SK-N-MC (cell line): Measurements from ENCODE around the gene KRTAP4-9.
"Not testable (repeated sequence)": the region's sequence is repeated elsewhere in the genome, so short reads cannot be mapped to it uniquely, and the experiment has no call there.

Experiments used
- DNase-seq: peaks from one replicate; pipeline ENCODE4 v3.0.0-alpha.2; 2011; ENCODE audit warnings: low read depth, low spot score
- H3K27ac ChIP-seq: fragments of 200-600 bp; sonication (generic); 2 replicates; pipeline ENCODE4 v1.5.1; 2016; ENCODE audit warnings: mixed run types
- H3K36me3 ChIP-seq: fragments of 200-600 bp; sonication (generic); 2 replicates; pipeline ENCODE4 v1.6.1; 2017; ENCODE audit warnings: antibody characterized with exemption, low read length, mixed read lengths; ENCODE audit not compliant: insufficient read depth
- H3K4me3 ChIP-seq: fragments of 200-600 bp; sonication (generic); 2 replicates; pipeline ENCODE4 v1.5.1; 2016
- H3K9ac ChIP-seq: fragments of 200-600 bp; sonication (generic); 2 replicates; pipeline ENCODE4 v1.8.0; 2017; ENCODE audit warnings: mixed run types, mixed read lengths; ENCODE audit not compliant: insufficient read length
- H3K9me3 ChIP-seq: fragments of 200-600 bp; sonication (generic); 2 replicates; pipeline ENCODE4 v1.6.1; 2017; ENCODE audit warnings: low read depth, mild to moderate bottlenecking, antibody characterized with exemption, low read length, moderate library complexity, mixed read lengths
- EZH2 ChIP-seq: fragments of 200-600 bp; sonication (generic); IDR thresholded peaks from one replicate; pipeline ENCODE4 v1.6.1; 2017; ENCODE audit warnings: antibody characterized with exemption
- FOXP2 ChIP-seq: optimal IDR thresholded peaks from 2 replicates; pipeline ENCODE3; 2011; ENCODE audit warnings: mild to moderate bottlenecking, moderate library complexity; ENCODE audit not compliant: insufficient read depth; ENCODE audit errors: extremely low read length, control extremely low read depth
- POLR2AphosphoS5 ChIP-seq: IDR thresholded peaks from 2 replicates; pipeline ENCODE4 v1.6.1; 2012; ENCODE audit warnings: mild to moderate bottlenecking, low read depth, low read length, borderline replicate concordance

KRTAP4-9 gene

DNA sequence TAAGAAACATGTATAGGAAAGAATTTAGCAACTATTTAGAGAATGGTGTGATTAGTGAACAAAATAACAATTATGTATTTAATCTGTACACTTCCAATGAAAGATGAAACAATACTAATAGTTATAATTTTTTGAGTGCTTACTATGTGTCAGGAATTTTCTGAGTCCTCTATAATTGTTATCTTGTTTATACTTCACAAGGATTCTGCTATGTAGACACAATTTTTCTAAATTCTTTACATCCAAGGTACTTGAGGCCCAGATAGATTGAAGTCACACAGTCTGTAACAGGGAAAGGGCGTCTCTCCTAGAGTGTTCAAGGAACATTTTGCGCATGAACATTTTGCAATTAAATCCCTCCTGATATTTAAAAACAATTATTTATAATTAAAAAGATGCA is 19.9 kb downstream of the KRTAP4-9 start:
- TF ChIP-seq EZH2 (no peak), FOXP2 (no peak), POLR2AphosphoS5 (no peak)
- Histone ChIP-seq H3K9ac (no peak overlapping the region), H3K4me3 (no peak overlapping the region), H3K9me3 (peaks cover 3% of the 10 kb centered on the region; the same call in 1 of the 2 replicates), H3K36me3 (no peaks in the 10 kb centered on the region), H3K27ac (no peak overlapping the region)
- no peak for DNase-seq

DNA sequence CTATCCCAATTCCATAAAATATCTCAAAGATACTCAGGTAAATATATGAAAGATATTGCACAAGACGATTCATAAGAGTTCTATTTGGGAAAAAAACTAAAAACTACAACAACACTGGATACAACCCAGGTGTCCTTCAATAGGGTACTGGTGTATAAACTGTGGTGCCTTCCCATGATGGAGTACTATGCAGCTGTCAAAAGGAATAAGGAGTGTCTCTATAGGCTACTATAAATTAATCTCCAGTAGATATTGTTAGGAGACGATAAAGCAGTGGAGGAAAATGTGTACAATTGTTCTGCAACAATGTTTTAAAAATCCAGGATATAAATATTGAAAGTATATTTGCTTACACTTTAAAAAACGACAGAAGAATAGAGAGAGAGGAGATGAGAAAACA is 21.2 kb downstream of the KRTAP4-9 start:
- no peak for DNase-seq
- TF ChIP-seq POLR2AphosphoS5 (no peak), FOXP2 (no peak)
- Histone ChIP-seq H3K4me3 (no peak overlapping the region), H3K27ac (no peak overlapping the region), H3K9me3 (peaks cover 3% of the 10 kb centered on the region; the same call in 1 of the 2 replicates), H3K36me3 (no peaks in the 10 kb centered on the region), H3K9ac (no peak overlapping the region)

DNA sequence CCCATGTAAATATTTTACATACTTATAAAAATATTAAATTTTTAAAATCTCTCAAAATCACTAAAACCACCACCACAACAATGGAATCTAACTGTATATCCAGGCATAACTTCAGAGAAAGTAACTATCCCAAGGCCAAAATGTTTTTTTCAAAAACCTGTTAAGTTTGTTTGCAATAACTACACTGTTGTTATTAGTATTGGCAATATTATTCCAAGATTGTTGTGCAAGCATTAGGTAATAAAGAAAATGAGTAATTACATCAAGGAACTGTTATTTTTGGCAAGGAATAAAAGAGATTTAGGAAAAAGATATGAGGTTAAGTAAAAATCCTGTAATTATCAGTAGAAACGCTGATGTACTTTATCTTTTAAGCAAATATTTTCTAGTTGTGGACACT is 22.2 kb downstream of the KRTAP4-9 start:
- no peak for DNase-seq
- H3K9ac ChIP-seq: no peak overlapping the region
- peaks cover 3% of the 10 kb centered on the region; the same call in 1 of the 2 replicates for H3K9me3 ChIP-seq
- H3K27ac ChIP-seq: no peak overlapping the region
- TF ChIP-seq EZH2 (no peak), POLR2AphosphoS5 (no peak), FOXP2 (no peak)
- H3K4me3 ChIP-seq: no peak overlapping the region
- H3K36me3 ChIP-seq: no peaks in the 10 kb centered on the region

DNA sequence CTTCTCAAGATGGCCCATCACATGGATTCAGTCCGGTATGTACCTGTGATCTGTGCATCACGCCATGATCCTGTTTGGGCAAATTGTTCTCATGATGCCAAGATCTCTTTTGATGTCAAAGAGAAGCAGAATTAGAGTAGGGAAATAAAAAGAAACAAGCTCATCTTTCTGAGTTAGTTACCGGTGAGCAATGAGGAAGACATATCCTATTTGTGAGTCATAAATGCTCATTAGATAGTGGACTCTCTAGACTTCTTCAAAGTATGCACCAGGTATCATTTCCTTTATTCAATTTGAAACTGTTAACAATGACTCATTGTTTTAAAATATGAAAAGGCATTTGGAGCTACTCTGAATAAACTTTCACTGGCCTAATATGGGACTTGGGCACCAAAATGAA is 26.8 kb downstream of the KRTAP4-9 start:
- H3K27ac ChIP-seq: no peak overlapping the region
- DNase-seq: no peak
- TF ChIP-seq EZH2 (no peak), POLR2AphosphoS5 (no peak)
- no peaks in the 10 kb centered on the region for H3K36me3 ChIP-seq
- peaks cover 3% of the 10 kb centered on the region; the same call in 1 of the 2 replicates for H3K9me3 ChIP-seq
- H3K9ac ChIP-seq: no peak overlapping the region
- no peak overlapping the region for H3K4me3 ChIP-seq

DNA sequence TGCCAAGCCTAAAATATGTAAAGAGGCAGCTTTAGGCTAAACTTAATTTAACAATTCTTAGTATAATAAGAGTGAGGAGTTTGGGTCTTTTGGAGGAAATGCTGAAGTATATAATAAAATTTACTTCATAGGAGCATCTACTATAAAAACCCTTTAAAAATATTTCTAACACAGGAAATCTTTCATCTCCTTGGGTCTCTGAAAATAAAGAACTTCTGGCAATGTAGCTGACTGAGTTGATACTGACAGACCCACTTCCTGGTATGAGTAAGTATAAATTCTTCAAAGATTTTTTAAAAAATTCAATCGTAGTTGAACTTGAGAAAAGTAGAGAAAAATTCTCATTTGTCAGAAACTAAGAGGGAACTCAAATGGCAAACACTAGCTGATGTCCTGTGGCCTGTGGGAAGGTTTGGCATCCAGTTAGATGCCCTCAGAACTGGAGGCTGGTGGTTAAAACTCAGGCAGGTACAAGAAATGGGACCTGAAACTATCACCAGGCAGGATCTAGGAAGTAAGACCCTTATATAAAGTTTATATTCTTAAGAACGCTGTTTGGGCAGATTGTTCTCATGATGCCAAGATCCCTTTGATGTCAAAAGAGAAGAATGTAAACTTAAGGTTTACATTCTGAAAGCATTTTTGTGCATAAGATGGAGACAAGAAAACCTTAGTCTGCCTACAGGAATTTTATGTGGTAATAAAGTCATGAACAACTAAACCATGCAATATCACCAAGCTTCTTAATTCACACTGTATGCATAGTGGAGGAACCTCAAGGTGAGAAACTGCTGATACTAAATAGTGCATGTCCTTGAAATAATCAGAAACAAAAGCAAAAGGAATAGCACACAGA is 28.9 kb downstream of the KRTAP4-9 start:
- DNase-seq: peak; percentile 70
- Histone ChIP-seq H3K36me3 (no peaks in the 10 kb centered on the region), H3K9ac (peak overlapping the region; percentile 14), H3K27ac (peak overlapping the region; percentile 64), H3K9me3 (peaks cover 15% of the 10 kb centered on the region; the same call in 1 of the 2 replicates), H3K4me3 (peak overlapping the region; percentile 35)
- TF ChIP-seq EZH2 (no peak), POLR2AphosphoS5 (no peak; the same call in 1 of the 2 replicates), FOXP2 (no peak)

DNA sequence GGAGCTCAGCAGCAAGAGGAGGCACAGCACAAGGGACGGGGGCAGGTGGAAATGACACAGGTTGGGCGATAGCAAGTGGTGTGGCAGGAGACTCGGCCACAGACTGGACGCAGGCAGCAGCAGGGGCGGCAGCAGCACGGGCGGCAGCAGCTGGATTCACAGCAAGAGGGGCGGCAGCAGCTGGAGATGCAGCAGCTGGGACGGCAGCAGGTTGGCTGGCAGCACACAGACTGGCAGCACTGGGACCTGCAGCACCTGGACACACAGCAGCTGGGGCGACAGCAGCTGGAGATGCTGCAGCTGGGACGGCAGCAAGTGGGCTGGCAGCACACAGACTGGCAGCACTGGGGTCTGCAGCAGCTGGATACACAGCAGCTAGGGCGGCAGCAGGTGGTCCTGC is 34.7 kb downstream of the KRTAP4-9 start:
- H3K4me3 ChIP-seq, DNase-seq, H3K9ac ChIP-seq, H3K27ac ChIP-seq: not testable (repeated sequence)
- peaks cover 12% of the 10 kb centered on the region; the same call in 1 of the 2 replicates for H3K36me3 ChIP-seq
- H3K9me3 ChIP-seq: peaks cover 30% of the 10 kb centered on the region; the same call in 1 of the 2 replicates

DNA sequence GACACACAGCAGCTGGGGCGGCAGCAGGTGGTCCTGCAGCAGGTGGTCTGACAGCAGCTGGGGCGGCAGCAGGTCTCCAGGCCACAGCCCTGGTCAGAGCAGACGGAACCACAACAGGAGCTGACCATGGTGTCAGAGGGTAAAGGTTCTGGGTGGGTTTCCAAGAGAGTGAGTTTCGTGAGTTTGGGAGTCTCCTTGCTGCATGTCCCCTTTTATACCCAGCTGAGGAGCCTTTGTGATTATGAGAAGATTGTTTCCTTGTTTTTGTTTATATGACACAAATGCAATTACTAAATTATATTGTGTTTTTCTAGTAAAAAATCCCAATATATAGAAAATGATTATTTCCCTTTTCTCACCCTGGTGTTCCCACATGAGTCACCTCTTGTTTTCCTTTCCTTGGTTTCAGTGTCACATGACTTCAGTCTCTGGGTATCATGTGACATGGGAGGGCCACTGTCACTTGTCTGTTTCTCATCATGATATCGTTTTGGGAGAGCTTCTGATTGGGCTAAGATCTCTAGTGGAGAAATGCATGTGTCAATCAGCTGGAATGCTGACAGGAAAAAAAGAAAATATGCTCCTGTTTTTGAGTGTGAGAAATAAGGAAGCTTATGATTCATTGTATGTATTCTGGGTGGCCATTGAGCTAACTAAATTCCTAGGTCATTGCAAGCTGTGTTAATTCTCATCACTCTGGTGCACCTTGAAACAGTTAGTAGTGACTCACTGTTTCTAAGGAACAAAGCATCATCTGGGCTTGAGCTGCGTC is 35.4 kb downstream of the KRTAP4-9 start, which contains the start of gene KRTAP4-6:
TSS of gene KRTAP4-6 (minus strand) at position 185 of the 772 bp plus-strand sequence. CDS start at position 128, 57 bp downstream.
- no peak within 1 kb of the TSS for H3K4me3 ChIP-seq
- H3K9me3 ChIP-seq: peaks cover 30% of the 10 kb centered on the region; the same call in 1 of the 2 replicates
- H3K27ac ChIP-seq: 0 out of 2 replicates have a peak within 1 kb of the TSS, but pooled peaks have one; percentile 2
- peaks cover 12% of the 10 kb centered on the region; the same call in 1 of the 2 replicates for H3K36me3 ChIP-seq
- no peak for DNase-seq
- TF ChIP-seq POLR2AphosphoS5 (no peak), EZH2 (no peak), FOXP2 (no peak)
- no peak within 1 kb of the TSS for H3K9ac ChIP-seq

DNA sequence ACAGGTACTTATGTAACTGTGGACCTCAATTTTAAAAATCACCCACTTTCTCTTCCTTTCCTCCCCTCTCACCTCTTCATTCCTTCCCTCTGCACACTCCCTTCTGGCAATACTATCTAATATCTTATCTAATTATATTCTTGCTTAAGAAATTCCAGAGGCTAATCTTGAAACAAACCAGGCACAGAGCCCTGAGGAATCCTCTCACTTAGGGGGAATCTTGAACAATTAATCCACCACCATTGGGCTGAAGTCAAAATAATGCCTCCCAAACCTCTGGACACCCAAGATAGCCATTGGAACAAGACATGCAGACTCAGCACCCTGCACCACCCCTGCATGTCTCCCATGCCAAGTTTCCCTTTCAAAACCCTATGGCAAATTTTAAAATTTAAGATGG is 36.2 kb downstream of the KRTAP4-9 start:
- Histone ChIP-seq H3K27ac (0 out of 2 replicates have a peak overlapping the region, but pooled peaks have one; percentile 2), H3K9me3 (peaks cover 30% of the 10 kb centered on the region; the same call in 1 of the 2 replicates)
- DNase-seq: no peak

More for the DNA sequence above, 36.2 kb downstream of the KRTAP4-9 start:
- Histone ChIP-seq H3K4me3 (no peak overlapping the region), H3K9ac (no peak overlapping the region), H3K36me3 (peaks cover 12% of the 10 kb centered on the region; the same call in 1 of the 2 replicates)
- TF ChIP-seq EZH2: no peak
- TF ChIP-seq POLR2AphosphoS5: no peak
- no peak for TF ChIP-seq FOXP2
